Measurements from ENCODE around the gene GPN2.
"Not testable (repeated sequence)": the region's sequence is repeated elsewhere in the genome, so short reads cannot be mapped to it uniquely, and the experiment has no call there.

Gene GPN2

DNA sequence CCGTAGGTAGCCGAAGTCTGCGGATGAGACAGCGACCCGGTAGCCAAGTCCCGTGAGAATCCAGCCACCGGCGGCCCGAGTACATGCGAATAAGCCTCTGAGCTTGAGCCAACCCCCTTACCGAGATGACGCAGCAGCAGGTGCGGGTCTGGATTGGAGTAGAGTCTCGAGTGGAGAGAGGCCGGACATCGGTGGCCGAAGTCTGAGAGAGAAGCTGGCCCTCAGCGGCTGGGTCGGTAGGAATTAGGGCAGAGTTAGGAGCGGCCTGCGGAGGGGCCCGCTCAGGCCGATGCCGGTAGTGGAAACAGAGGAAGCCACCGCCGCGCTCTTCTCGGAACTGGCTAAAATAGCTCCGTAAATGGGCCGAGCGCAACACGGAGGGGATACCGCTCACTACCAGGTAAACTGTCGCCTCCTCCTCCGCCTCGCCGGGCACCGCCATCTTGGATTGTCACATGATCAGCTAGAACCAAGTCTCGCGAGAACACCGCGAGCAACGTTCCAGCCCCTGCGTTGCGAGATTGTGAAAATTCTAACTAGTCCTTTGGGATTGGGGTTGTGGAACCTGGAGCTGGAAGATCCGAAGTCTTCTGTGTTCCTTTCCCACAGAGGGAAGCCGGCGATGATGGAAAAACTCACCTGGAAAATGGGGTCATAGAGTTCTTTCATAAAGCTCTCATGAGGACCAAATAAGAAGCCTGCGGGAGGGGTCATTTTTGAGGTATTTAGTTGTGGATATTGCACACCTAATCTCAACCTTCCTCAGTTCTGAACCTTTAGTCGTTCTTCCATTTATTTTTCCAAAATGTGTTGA lies 10.1 kb upstream of the GPN2 start, which contains the start of gene GPATCH3:
Gene GPATCH3 (minus strand): TSS at position 467 of the 814 bp plus-strand sequence. CDS start 25 bp downstream, at position 442.
- peak; percentile 86 for DNase-seq

- no peak for DNase-seq
These were observed 7.3 kb upstream of the GPN2 start for GRCh38 chr1:26897351-26897750.

DNA sequence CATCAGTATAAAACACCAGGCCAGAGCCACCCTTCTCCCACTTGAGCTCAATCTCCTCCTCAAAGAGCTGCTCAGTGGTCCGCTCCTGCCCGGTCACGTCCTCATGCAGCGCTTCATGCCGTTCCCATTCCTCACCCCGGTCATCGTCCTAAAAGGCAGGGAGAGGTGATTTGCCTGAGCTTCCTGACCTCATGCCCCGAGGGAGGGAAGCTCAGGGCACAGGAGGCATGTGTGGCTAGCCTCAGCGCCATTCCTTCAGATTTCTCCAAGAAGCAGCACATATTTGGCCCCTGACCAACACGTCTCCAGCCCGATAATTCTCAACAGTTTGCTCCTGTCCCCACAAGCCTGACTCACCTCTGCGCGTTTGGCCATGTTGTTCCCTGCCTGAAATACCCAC lies 4.2 kb upstream of the GPN2 start:
- DNase-seq: no peak

GRCh38 chr1:26890467-26890796 lies 349 bp upstream of the GPN2 start:
- DNase-seq: no peak

DNA sequence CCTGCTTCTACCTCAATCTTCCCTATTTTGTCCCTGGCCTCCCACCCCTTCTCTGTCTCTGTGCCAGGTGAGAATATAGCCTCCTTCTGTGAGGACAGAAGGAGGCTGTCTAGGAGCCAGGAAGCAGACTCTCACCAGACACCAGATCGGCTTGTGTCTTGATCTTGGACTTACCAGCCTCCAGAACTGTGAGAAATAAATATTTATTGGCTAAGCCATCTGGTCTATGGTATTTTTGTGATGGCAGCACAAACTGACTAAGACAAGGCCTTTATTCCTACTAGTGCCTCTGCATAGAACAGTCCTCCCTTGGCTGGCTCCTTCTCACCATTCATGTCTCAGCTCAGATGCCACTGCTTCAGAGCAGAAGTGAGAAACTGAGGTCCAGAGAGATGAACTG lies 1.9 kb downstream of the GPN2 start:
- DNase-seq: no peak

GRCh38 chr1:26887125-26887524 lies 3.0 kb downstream of the GPN2 start:
- DNase-seq: no peak

GRCh38 chr1:26882696-26883463 lies 7.2 kb downstream of the GPN2 start:
- DNase-seq: no peak

- not testable (repeated sequence) for DNase-seq
These were observed 8.5 kb downstream of the GPN2 start for GRCh38 chr1:26881611-26882010.

DNA sequence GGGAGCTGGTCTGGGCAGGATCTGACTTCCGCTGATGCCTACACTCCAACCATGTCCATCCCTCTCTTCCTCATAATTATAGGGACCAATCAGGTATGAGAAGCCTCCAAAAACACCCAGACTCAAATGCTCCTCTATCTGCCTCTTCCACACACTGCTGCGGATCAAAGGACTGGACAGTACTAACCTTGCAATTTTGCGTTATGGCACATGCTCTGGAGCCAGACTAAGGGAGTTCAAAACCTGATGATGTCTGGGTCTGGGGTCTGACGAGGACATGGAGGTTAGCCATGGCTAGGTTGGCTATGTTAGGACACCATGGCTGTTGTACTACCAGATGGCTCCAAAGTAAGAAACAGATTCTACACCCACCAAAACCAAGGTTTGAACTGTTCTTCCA lies 10.3 kb downstream of the GPN2 start:
- DNase-seq: no peak

DNA sequence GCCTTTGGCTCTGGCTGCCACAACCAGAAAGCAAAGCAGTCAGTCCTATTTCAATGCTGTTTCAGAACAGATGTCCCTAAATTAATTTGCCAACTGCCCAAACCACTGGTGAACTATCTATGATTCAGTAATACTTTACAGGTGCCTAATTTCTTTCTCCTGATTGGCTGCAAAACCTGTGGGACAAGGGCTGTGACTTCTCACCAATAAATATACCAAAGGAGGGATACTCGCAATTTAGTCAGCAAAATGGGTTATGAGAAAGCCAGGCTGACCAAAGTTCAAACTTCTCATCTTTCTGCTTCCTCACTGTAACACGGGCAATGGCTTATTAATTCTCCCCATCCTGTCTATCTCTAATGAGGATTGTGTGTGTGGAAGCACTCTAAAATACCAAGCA lies 12.8 kb downstream of the GPN2 start:
- no peak for DNase-seq

DNA sequence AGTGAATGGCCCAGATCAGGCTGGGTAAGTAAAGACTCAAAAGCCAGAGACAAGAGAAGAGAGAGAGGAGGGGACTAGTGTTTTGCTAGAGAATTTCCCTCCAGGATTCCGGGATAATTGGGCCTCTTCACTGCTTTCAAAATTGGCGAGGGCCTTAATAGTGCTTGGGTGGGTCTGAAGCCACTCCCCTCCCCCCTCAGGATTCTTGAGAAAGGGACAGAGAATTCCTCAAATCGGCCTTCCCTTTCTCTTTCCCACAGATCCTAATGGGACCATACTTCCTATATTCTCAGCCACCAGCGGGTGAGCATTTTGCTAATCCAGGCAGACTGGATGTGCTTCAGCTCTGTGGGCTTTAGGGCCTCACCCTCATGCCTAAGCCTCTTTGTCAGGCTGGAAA lies 15.2 kb downstream of the GPN2 start:
- no peak for DNase-seq

GRCh38 chr1:26873097-26873496 lies 17.0 kb downstream of the GPN2 start:
- not testable (repeated sequence) for DNase-seq

DNA sequence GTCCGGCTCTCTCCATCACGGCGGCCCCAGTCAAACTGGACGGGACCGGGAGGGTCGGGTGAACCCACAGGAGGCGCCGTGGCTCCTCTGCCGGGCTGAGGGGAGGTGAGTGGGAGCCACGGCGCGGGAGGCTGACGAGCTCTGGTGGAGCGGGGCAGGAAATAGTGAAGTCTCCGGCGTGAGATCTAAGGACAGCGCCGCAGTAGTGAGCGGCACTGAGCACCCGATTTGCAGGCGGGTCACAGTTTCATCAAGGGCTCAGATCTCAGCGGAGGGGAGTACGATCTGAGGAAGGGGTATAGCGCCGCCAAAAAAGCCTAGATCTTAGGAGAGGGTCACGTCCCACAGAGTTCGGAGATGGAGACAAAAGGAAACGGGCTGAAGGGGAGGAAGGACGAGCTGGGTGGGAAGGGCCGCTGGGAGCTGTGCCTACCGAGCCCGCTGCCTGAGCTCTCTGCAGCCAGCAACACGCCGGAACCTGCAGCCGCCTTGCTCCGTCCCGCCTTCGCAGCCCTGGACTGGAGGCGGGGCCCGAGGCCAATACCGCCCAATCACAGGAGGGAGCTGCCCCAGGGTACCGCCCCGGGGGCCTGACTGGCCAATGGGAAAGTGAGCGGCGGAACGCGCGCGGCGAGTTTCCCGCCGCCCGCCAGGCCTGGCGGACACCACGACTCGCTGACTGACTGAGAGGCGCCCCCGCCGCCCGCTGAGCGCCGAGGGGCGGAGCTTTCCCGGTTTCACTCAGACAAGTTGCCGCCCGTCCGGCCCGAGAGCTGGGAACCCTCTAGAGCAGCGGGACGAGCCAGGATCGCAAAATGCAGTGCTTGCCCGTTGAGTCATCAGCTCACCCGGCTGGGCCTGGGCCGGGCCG lies 25.2 kb downstream of the GPN2 start:
- peak; percentile 94 for DNase-seq

DNA sequence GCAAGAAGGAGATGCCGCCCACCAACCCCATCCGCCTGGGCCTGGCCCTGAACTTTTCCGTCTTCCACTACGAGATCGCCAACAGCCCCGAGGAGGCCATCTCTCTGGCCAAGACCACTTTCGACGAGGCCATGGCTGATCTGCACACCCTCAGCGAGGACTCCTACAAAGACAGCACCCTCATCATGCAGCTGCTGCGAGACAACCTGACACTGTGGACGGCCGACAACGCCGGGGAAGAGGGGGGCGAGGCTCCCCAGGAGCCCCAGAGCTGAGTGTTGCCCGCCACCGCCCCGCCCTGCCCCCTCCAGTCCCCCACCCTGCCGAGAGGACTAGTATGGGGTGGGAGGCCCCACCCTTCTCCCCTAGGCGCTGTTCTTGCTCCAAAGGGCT lies 26.4 kb downstream of the GPN2 start:
- no peak for DNase-seq

GRCh38 chr1:26862781-26863684 lies 27.1 kb downstream of the GPN2 start, which contains the start of gene SFN:
Gene SFN (plus strand): TSS chr1:26863149. CDS start chr1:26863213, 64 bp downstream.
- DNase-seq: no peak

- no peak for DNase-seq
These were observed 28.1 kb downstream of the GPN2 start for GRCh38 chr1:26861889-26862378.

DNA sequence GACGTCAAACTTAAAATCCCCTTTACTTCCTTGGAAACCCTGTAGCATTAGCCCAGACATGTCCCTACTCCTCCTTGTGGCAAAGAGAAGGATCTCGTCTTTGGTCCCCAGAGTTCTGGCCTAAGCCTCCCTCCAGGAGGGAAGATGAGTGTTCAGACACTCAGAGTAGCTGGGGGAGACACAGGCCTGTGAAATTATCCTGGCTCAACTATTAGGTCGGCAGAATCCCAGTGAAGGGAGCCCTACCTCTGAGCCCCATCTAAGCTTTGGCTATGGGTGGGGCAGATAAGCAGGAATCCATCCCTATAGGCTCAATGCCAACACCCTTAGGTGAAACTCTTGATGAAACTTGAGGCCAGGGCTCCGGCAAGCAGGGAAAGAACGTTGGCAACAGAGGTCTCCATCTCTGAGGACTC lies 28.8 kb downstream of the GPN2 start:
- no peak for DNase-seq

- DNase-seq: no peak
These were observed 31.0 kb downstream of the GPN2 start for GRCh38 chr1:26858891-26859640.

DNA sequence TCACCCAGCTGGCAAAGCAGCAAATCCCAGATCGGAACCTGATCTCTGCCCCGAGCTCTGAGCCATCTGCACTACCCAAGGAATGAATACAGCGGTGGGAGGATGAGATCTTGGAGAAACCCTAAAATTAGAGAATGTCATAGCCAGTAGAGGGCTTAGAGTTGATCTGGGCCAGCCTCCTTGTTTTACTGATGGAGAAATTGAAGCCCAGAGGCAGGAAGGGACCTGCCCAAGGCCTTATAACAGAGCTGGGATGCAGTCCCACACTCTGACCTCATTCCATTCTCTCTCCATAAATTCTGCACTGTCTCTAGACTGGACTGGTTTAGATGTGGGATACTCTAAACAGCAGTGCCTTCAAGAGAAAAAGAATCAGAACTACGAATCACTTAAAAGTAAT lies 31.9 kb downstream of the GPN2 start:
- no peak for DNase-seq

- no peak for DNase-seq
These were observed 32.5 kb downstream of the GPN2 start for GRCh38 chr1:26857473-26858060.
